Measurements from ENCODE around the gene MLNR.

GRCh38 chr13:49238621-49239020, 18.5 kb downstream of the MLNR start:
- TF ChIP-seq, protein P1, sequence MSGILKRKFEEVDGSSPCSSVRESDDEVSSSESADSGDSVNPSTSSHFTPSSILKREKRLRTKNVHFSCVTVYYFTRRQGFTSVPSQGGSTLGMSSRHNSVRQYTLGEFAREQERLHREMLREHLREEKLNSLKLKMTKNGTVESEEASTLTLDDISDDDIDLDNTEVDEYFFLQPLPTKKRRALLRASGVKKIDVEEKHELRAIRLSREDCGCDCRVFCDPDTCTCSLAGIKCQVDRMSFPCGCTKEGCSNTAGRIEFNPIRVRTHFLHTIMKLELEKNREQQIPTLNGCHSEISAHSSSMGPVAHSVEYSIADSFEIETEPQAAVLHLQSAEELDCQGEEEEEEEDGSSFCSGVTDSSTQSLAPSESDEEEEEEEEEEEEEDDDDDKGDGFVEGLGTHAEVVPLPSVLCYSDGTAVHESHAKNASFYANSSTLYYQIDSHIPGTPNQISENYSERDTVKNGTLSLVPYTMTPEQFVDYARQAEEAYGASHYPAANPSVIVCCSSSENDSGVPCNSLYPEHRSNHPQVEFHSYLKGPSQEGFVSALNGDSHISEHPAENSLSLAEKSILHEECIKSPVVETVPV (CRISPR knock-in tag; IDR thresholded peaks at IDR 0.05), result no peak
- TF ChIP-seq PATZ1 (CRISPR knock-in tag; IDR thresholded peaks at IDR 0.05; ENCODE audit: borderline replicate concordance) (no peak), ZFP30 (CRISPR knock-in tag; IDR thresholded peaks at IDR 0.05) (no peak), ESRRG (CRISPR knock-in tag; IDR thresholded peaks at IDR 0.05) (no peak), CSDC2 (CRISPR knock-in tag; IDR thresholded peaks at IDR 0.05) (no peak), ARNTL (CRISPR knock-in tag; IDR thresholded peaks at IDR 0.05; ENCODE audit: borderline replicate concordance, low read depth) (no peak), SNAI2 (CRISPR knock-in tag; IDR thresholded peaks at IDR 0.05) (no peak), ZNF8 (CRISPR knock-in tag; IDR thresholded peaks at IDR 0.05) (no peak), ZC3H10 (CRISPR knock-in tag; IDR thresholded peaks at IDR 0.05) (no peak), RARB (CRISPR knock-in tag; IDR thresholded peaks at IDR 0.05) (no peak)
- TF ChIP-seq, protein P2, sequence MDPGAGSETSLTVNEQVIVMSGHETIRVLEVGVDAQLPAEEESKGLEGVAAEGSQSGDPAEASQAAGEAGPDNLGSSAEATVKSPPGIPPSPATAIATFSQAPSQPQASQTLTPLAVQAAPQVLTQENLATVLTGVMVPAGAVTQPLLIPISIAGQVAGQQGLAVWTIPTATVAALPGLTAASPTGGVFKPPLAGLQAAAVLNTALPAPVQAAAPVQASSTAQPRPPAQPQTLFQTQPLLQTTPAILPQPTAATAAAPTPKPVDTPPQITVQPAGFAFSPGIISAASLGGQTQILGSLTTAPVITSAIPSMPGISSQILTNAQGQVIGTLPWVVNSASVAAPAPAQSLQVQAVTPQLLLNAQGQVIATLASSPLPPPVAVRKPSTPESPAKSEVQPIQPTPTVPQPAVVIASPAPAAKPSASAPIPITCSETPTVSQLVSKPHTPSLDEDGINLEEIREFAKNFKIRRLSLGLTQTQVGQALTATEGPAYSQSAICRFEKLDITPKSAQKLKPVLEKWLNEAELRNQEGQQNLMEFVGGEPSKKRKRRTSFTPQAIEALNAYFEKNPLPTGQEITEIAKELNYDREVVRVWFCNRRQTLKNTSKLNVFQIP (CRISPR knock-in tag; IDR thresholded peaks at IDR 0.05; ENCODE audit: borderline replicate concordance, low read depth), result no peak
